ENCODE measurements around the gene SERPINB7.

Gene SERPINB7

DNA sequence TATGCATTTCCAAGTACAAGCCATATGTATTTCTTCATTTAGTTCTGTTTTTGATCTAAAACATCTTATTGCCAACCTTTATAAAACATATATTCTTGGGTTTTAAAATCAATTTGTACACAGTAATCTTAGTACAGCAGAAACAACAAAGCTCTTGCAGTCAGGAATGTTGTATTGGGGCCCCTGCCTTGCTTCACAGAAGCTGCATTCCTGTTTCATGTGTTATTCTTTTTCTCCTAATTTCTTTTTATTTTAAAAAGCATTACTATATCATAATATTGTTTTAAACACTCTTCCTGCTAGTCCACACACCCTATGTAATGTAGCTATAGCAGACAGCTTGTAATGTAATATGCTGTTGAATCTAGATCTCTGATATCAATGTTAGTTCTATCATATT is 24.0 kb downstream of the SERPINB7 start:
- TF ChIP-seq TCF4 (CRISPR knock-in tag; IDR thresholded peaks at IDR 0.05; ENCODE audit: borderline replicate concordance) (no peak), ISL1 (CRISPR knock-in tag; IDR thresholded peaks at IDR 0.05) (no peak), GLIS3 (CRISPR knock-in tag; IDR thresholded peaks at IDR 0.05) (no peak), ZNF8 (CRISPR knock-in tag; IDR thresholded peaks at IDR 0.05) (no peak)
- no peak for ATAC-seq

DNA sequence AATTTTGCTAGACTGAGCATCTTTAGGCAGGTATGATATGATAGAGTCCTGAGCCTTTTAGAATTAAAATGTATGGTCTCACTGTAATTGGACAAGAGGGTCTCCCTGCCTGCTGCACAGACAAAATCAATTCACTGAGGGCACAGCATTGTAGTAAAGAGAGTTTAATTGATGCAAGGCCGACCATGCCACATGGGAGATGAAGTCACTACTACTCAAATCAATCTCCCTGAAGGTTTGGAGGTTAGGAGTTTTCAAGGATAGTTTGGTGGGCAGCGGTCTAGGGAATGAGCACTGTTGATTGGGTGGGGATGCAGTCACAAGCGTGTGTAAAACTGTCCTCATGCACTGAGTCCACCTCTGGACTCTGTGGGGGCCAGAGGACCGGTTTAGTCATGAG is 26.1 kb downstream of the SERPINB7 start:
- ATAC-seq: no peak
- TF ChIP-seq ISL1 (CRISPR knock-in tag; IDR thresholded peaks at IDR 0.05): no peak
- TF ChIP-seq OSR1 (CRISPR knock-in tag; IDR thresholded peaks at IDR 0.05): no peak
- TF ChIP-seq ARNTL (CRISPR knock-in tag; IDR thresholded peaks at IDR 0.05; ENCODE audit: borderline replicate concordance, low read depth): no peak
- no peak for TF ChIP-seq ZFP30 (CRISPR knock-in tag; IDR thresholded peaks at IDR 0.05)
- TF ChIP-seq ZNF70 (CRISPR knock-in tag; IDR thresholded peaks at IDR 0.05): no peak

DNA sequence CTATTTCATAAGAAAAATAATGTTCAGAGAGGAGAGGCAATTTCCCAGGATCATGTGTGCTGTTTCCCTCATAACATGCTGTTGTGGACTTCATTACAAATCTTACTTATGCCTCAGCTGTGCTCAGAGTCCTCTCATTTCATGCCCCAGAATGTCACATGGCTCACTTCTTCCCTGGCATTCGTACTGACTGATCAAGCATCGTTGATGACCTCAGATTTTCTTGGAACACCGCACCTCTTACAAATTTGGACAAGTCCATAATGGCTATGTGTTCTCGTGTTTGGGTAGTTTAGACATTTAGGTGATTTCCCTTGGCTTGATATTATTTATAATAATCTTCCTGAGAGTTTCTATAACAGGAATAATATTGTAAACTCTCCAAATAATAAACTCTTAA is 32.9 kb downstream of the SERPINB7 start:
- no peak; the same call in 2 of the 3 replicates for ATAC-seq
- TF ChIP-seq BACH2 (CRISPR knock-in tag; IDR thresholded peaks at IDR 0.05; ENCODE audit: borderline replicate concordance): no peak
- TF ChIP-seq, protein P1, sequence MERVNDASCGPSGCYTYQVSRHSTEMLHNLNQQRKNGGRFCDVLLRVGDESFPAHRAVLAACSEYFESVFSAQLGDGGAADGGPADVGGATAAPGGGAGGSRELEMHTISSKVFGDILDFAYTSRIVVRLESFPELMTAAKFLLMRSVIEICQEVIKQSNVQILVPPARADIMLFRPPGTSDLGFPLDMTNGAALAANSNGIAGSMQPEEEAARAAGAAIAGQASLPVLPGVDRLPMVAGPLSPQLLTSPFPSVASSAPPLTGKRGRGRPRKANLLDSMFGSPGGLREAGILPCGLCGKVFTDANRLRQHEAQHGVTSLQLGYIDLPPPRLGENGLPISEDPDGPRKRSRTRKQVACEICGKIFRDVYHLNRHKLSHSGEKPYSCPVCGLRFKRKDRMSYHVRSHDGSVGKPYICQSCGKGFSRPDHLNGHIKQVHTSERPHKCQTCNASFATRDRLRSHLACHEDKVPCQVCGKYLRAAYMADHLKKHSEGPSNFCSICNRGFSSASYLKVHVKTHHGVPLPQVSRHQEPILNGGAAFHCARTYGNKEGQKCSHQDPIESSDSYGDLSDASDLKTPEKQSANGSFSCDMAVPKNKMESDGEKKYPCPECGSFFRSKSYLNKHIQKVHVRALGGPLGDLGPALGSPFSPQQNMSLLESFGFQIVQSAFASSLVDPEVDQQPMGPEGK (CRISPR knock-in tag; IDR thresholded peaks at IDR 0.05; ENCODE audit: borderline replicate concordance): no peak
- TF ChIP-seq, protein P2, sequence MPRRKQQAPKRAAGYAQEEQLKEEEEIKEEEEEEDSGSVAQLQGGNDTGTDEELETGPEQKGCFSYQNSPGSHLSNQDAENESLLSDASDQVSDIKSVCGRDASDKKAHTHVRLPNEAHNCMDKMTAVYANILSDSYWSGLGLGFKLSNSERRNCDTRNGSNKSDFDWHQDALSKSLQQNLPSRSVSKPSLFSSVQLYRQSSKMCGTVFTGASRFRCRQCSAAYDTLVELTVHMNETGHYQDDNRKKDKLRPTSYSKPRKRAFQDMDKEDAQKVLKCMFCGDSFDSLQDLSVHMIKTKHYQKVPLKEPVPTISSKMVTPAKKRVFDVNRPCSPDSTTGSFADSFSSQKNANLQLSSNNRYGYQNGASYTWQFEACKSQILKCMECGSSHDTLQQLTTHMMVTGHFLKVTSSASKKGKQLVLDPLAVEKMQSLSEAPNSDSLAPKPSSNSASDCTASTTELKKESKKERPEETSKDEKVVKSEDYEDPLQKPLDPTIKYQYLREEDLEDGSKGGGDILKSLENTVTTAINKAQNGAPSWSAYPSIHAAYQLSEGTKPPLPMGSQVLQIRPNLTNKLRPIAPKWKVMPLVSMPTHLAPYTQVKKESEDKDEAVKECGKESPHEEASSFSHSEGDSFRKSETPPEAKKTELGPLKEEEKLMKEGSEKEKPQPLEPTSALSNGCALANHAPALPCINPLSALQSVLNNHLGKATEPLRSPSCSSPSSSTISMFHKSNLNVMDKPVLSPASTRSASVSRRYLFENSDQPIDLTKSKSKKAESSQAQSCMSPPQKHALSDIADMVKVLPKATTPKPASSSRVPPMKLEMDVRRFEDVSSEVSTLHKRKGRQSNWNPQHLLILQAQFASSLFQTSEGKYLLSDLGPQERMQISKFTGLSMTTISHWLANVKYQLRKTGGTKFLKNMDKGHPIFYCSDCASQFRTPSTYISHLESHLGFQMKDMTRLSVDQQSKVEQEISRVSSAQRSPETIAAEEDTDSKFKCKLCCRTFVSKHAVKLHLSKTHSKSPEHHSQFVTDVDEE (CRISPR knock-in tag; IDR thresholded peaks at IDR 0.05): no peak
- TF ChIP-seq CSDC2 (CRISPR knock-in tag; IDR thresholded peaks at IDR 0.05): no peak
- TF ChIP-seq, protein P3, sequence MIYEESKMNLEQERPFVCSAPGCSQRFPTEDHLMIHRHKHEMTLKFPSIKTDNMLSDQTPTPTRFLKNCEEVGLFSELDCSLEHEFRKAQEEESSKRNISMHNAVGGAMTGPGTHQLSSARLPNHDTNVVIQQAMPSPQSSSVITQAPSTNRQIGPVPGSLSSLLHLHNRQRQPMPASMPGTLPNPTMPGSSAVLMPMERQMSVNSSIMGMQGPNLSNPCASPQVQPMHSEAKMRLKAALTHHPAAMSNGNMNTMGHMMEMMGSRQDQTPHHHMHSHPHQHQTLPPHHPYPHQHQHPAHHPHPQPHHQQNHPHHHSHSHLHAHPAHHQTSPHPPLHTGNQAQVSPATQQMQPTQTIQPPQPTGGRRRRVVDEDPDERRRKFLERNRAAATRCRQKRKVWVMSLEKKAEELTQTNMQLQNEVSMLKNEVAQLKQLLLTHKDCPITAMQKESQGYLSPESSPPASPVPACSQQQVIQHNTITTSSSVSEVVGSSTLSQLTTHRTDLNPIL (CRISPR knock-in tag; IDR thresholded peaks at IDR 0.05; ENCODE audit: low read depth): no peak
- no peak for TF ChIP-seq ZNF70 (CRISPR knock-in tag; IDR thresholded peaks at IDR 0.05)
- no peak for TF ChIP-seq OSR1 (CRISPR knock-in tag; IDR thresholded peaks at IDR 0.05)
- no peak for TF ChIP-seq TCF4 (CRISPR knock-in tag; IDR thresholded peaks at IDR 0.05; ENCODE audit: borderline replicate concordance)
- TF ChIP-seq GLIS3 (CRISPR knock-in tag; IDR thresholded peaks at IDR 0.05): no peak
- TF ChIP-seq ZNF8 (CRISPR knock-in tag; IDR thresholded peaks at IDR 0.05): no peak
- TF ChIP-seq ZC3H10 (CRISPR knock-in tag; IDR thresholded peaks at IDR 0.05): no peak

DNA sequence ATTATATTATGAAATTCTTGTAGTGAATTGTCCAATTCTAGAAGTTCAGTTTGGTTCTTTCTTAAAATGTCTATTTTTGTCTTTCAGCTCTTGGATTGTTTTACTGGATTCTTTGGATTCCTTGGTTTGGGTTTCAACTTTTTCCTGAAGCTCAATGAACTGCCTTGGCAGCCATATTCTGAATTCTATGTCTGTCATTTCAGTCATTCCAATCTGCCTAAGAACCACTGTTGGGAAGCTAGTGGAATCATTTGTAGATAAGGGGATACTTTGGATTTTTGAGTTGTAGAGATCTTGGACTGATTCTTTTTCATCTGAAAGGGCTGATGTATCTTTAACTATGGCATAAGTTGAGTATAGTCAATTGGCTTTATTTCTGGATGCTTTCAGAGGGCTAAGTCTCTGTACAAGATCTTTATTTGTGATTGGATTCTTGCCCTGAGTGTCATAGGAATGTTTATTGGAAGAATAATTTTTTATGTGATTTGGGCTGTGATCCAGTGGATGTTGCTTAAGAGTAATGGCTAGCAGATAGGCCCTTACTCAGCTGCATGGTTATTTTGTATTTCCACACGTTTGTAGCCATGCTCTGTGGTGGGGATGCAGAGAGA is 42.3 kb downstream of the SERPINB7 start:
- peak; percentile 57 for ATAC-seq
- TF ChIP-seq BACH2 (CRISPR knock-in tag; IDR thresholded peaks at IDR 0.05; ENCODE audit: borderline replicate concordance): no peak

DNA sequence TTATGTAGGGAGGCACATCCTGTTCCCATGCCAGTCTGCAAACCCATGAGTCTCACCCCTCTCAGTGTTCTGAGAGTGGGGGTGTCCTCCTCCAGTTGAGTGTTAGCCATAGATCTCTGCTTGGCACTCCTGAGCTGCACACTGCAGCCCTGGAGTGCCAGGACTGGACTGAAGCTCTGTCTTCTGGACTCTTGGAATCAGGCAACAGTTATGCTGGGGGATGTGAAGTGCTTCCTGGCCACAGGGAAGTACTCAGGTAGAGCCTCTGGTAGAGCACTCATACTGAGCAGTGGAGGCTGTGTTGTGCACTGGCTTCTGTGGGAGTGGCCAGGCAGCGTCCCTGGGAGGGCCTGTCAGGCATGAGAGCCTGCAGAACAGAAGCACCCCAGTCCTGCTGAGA is 43.0 kb downstream of the SERPINB7 start:
- TF ChIP-seq PPARA (CRISPR knock-in tag; IDR thresholded peaks at IDR 0.05; ENCODE audit: borderline replicate concordance) (no peak), TOX (CRISPR knock-in tag; IDR thresholded peaks at IDR 0.05; ENCODE audit: borderline replicate concordance) (no peak), RARB (CRISPR knock-in tag; IDR thresholded peaks at IDR 0.05) (no peak), ZC3H10 (CRISPR knock-in tag; IDR thresholded peaks at IDR 0.05) (no peak), ZFP30 (CRISPR knock-in tag; IDR thresholded peaks at IDR 0.05) (no peak), CSDC2 (CRISPR knock-in tag; IDR thresholded peaks at IDR 0.05) (no peak), ISL1 (CRISPR knock-in tag; IDR thresholded peaks at IDR 0.05) (no peak), ZFP3 (CRISPR knock-in tag; IDR thresholded peaks at IDR 0.05) (no peak)
- TF ChIP-seq, protein P4, sequence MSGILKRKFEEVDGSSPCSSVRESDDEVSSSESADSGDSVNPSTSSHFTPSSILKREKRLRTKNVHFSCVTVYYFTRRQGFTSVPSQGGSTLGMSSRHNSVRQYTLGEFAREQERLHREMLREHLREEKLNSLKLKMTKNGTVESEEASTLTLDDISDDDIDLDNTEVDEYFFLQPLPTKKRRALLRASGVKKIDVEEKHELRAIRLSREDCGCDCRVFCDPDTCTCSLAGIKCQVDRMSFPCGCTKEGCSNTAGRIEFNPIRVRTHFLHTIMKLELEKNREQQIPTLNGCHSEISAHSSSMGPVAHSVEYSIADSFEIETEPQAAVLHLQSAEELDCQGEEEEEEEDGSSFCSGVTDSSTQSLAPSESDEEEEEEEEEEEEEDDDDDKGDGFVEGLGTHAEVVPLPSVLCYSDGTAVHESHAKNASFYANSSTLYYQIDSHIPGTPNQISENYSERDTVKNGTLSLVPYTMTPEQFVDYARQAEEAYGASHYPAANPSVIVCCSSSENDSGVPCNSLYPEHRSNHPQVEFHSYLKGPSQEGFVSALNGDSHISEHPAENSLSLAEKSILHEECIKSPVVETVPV (CRISPR knock-in tag; IDR thresholded peaks at IDR 0.05): no peak
- peak; percentile 12; the same call in 2 of the 3 replicates for ATAC-seq
